Measurements from ENCODE around the gene HNRNPUL2.
"Not testable (repeated sequence)": the region's sequence is repeated elsewhere in the genome, so short reads cannot be mapped to it uniquely, and the experiment has no call there.

Gene HNRNPUL2

GRCh38 chr11:62726156-62726914 is 922 bp downstream of the HNRNPUL2 start:
- no peak for DNase-seq

- no peak for DNase-seq
These were observed 1.6 kb downstream of the HNRNPUL2 start for GRCh38 chr11:62725646-62726045.

GRCh38 chr11:62724171-62724570 is 3.1 kb downstream of the HNRNPUL2 start:
- no peak for DNase-seq

- DNase-seq = no peak
These were observed 5.3 kb downstream of the HNRNPUL2 start for GRCh38 chr11:62721994-62722393.

GRCh38 chr11:62719302-62719978 is 7.8 kb downstream of the HNRNPUL2 start:
- no peak for DNase-seq

GRCh38 chr11:62716816-62717215 is 10.4 kb downstream of the HNRNPUL2 start:
- DNase-seq = no peak

GRCh38 chr11:62716206-62716605 is 11.1 kb downstream of the HNRNPUL2 start:
- DNase-seq = no peak

GRCh38 chr11:62715150-62716130 is 11.8 kb downstream of the HNRNPUL2 start:
- no peak for DNase-seq

GRCh38 chr11:62713343-62713742 is 13.9 kb downstream of the HNRNPUL2 start:
- no peak for DNase-seq

- DNase-seq = no peak
These were observed 14.4 kb downstream of the HNRNPUL2 start for GRCh38 chr11:62712861-62713260.

- no peak for DNase-seq
These were observed 14.9 kb downstream of the HNRNPUL2 start for GRCh38 chr11:62712276-62712812.

GRCh38 chr11:62710001-62710345 is 17.3 kb downstream of the HNRNPUL2 start:
- DNase-seq = no peak

GRCh38 chr11:62709247-62710000 is 17.8 kb downstream of the HNRNPUL2 start:
- peak; percentile 99 for DNase-seq

GRCh38 chr11:62708793-62709192 is 18.5 kb downstream of the HNRNPUL2 start:
- peak; percentile 63 for DNase-seq

- DNase-seq = no peak
These were observed 18.9 kb downstream of the HNRNPUL2 start for GRCh38 chr11:62708392-62708791.

GRCh38 chr11:62707277-62707861 is 19.9 kb downstream of the HNRNPUL2 start, which contains the start of the genes BSCL2 and GNG3:
BSCL2 (minus strand) TSS chr11:62707424; CDS start chr11:62707195, 229 bp downstream.
GNG3 (plus strand) TSS chr11:62707676; CDS start chr11:62708296, 620 bp downstream.
- DNase-seq = no peak

- no peak for DNase-seq
These were observed 20.4 kb downstream of the HNRNPUL2 start for GRCh38 chr11:62706850-62707247.

- DNase-seq = peak; percentile 94
These were observed 21.1 kb downstream of the HNRNPUL2 start for GRCh38 chr11:62705880-62706849.

- DNase-seq = no peak
These were observed 21.8 kb downstream of the HNRNPUL2 start for GRCh38 chr11:62705413-62705812.

GRCh38 chr11:62703921-62704320 is 23.3 kb downstream of the HNRNPUL2 start:
- DNase-seq = not testable (repeated sequence)
